Mucosa of stomach (tissue), 1 donor: ENCODE results near the gene ITGA7.

Experiments used
- H3K27me3 ChIP-seq: one replicate; pipeline ENCODE4 v1.7.0; 2013; ENCODE audit warnings: mild to moderate bottlenecking, low read length; ENCODE audit not compliant: control insufficient read depth, insufficient read depth
- H3K36me3 ChIP-seq: one replicate; pipeline ENCODE4 v1.7.0; 2013; ENCODE audit warnings: low read length; ENCODE audit not compliant: control insufficient read depth, insufficient read depth
- H3K4me1 ChIP-seq: one replicate; pipeline ENCODE4 v1.7.0; 2013; ENCODE audit warnings: mild to moderate bottlenecking, low read length; ENCODE audit not compliant: control insufficient read depth, insufficient read depth
- H3K4me3 ChIP-seq: one replicate; pipeline ENCODE4 v1.7.0; 2013; ENCODE audit warnings: low read length
- H3K9ac ChIP-seq: one replicate; pipeline ENCODE4 v1.7.0; 2013; ENCODE audit warnings: mild to moderate bottlenecking, low read length, moderate library complexity
- H3K9me3 ChIP-seq: one replicate; pipeline ENCODE4 v1.7.0; 2013; ENCODE audit warnings: mild to moderate bottlenecking, low read length, moderate library complexity; ENCODE audit not compliant: control insufficient read depth
- donor health status: Pancreatic carcinoma.

Gene ITGA7

GRCh38 chr12:55721601-55722213 lies 14.0 kb upstream of the ITGA7 start:
- H3K36me3 ChIP-seq, result peaks cover 28% of the 10 kb centered on the region
- no peaks in the 10 kb centered on the region for H3K9me3 ChIP-seq
- H3K4me3 ChIP-seq, result no peak overlapping the region
- H3K9ac ChIP-seq, result no peak overlapping the region
- no peaks in the 10 kb centered on the region for H3K27me3 ChIP-seq
- H3K4me1 ChIP-seq, result peaks cover 93% of the 10 kb centered on the region

- no peaks in the 10 kb centered on the region for H3K27me3 ChIP-seq
- H3K36me3 ChIP-seq, result peaks cover 21% of the 10 kb centered on the region
- H3K9ac ChIP-seq, result peak overlapping the region; percentile 55
- no peaks in the 10 kb centered on the region for H3K9me3 ChIP-seq
- H3K4me1 ChIP-seq, result peaks cover 85% of the 10 kb centered on the region
- peak overlapping the region; percentile 48 for H3K4me3 ChIP-seq
Measured at GRCh38 chr12:55720894-55721444, 13.3 kb upstream of the ITGA7 start.

- no peaks in the 10 kb centered on the region for H3K9me3 ChIP-seq
- no peaks in the 10 kb centered on the region for H3K27me3 ChIP-seq
- H3K36me3 ChIP-seq, result peaks cover 12% of the 10 kb centered on the region
- peak within 1 kb of the TSS; percentile 55 for H3K9ac ChIP-seq
- H3K4me3 ChIP-seq, result peak within 1 kb of the TSS; percentile 48
- peaks cover 84% of the 10 kb centered on the region for H3K4me1 ChIP-seq
Measured at GRCh38 chr12:55720071-55720564, 12.4 kb upstream of the ITGA7 start, which contains the start of gene RDH5. Gene RDH5 (plus strand): TSS chr12:55720393. CDS start chr12:55721185, 792 bp downstream.

- Histone ChIP-seq H3K4me1 (peaks cover 78% of the 10 kb centered on the region), H3K9ac (peak overlapping the region; percentile 55), H3K4me3 (no peak overlapping the region), H3K9me3 (no peaks in the 10 kb centered on the region), H3K36me3 (peaks cover 5% of the 10 kb centered on the region), H3K27me3 (no peaks in the 10 kb centered on the region)
Measured at GRCh38 chr12:55719371-55719770, 11.7 kb upstream of the ITGA7 start.

GRCh38 chr12:55718624-55719275 lies 11.0 kb upstream of the ITGA7 start:
- Histone ChIP-seq H3K27me3 (no peaks in the 10 kb centered on the region), H3K9ac (peak overlapping the region; percentile 29), H3K4me1 (peaks cover 72% of the 10 kb centered on the region), H3K4me3 (no peak overlapping the region), H3K36me3 (no peaks in the 10 kb centered on the region), H3K9me3 (no peaks in the 10 kb centered on the region)

- Histone ChIP-seq H3K27me3 (no peaks in the 10 kb centered on the region), H3K4me1 (peaks cover 66% of the 10 kb centered on the region), H3K36me3 (no peaks in the 10 kb centered on the region), H3K4me3 (no peak overlapping the region), H3K9me3 (no peaks in the 10 kb centered on the region), H3K9ac (no peak overlapping the region)
Measured at GRCh38 chr12:55718015-55718414, 10.3 kb upstream of the ITGA7 start.

GRCh38 chr12:55717011-55718007 lies 9.6 kb upstream of the ITGA7 start:
- Histone ChIP-seq H3K27me3 (no peaks in the 10 kb centered on the region), H3K9ac (peak overlapping the region; percentile 90), H3K4me3 (peak overlapping the region; percentile 89), H3K4me1 (peaks cover 60% of the 10 kb centered on the region), H3K36me3 (no peaks in the 10 kb centered on the region), H3K9me3 (no peaks in the 10 kb centered on the region)

- Histone ChIP-seq H3K9me3 (no peaks in the 10 kb centered on the region), H3K27me3 (peaks cover 6% of the 10 kb centered on the region), H3K4me1 (peaks cover 53% of the 10 kb centered on the region), H3K9ac (peak overlapping the region; percentile 90), H3K4me3 (peak overlapping the region; percentile 89), H3K36me3 (no peaks in the 10 kb centered on the region)
Measured at GRCh38 chr12:55716582-55716957, 8.9 kb upstream of the ITGA7 start.

- peaks cover 48% of the 10 kb centered on the region for H3K4me1 ChIP-seq
Measured at GRCh38 chr12:55715833-55716581, 8.3 kb upstream of the ITGA7 start, which contains the start of gene BLOC1S1. Gene BLOC1S1 (plus strand): TSS chr12:55716046. CDS start chr12:55716052, 6 bp downstream.

GRCh38 chr12:55715169-55715764 lies 7.6 kb upstream of the ITGA7 start:
- Histone ChIP-seq H3K27me3 (peaks cover 6% of the 10 kb centered on the region), H3K9me3 (no peaks in the 10 kb centered on the region), H3K4me3 (peak overlapping the region; percentile 89), H3K4me1 (peaks cover 42% of the 10 kb centered on the region), H3K36me3 (no peaks in the 10 kb centered on the region), H3K9ac (peak overlapping the region; percentile 90)

More at GRCh38 chr12:55715833-55716581, 8.3 kb upstream of the ITGA7 start, which contains the start of gene BLOC1S1:
- Histone ChIP-seq H3K27me3 (peaks cover 6% of the 10 kb centered on the region), H3K36me3 (no peaks in the 10 kb centered on the region), H3K9ac (peak within 1 kb of the TSS; percentile 90), H3K9me3 (no peaks in the 10 kb centered on the region), H3K4me3 (peak within 1 kb of the TSS; percentile 89)
